T-helper 1 cell treated with Interleukin-12 subunit alpha and Interleukin-12 subunit beta and Interleukin-4 antibody, amounts not matched to agents 30 μg/mL and 1 μg/mL, for 36 hours (primary cell): Measurements from ENCODE around the gene OAS1.
"Not testable (repeated sequence)": the region's sequence is repeated elsewhere in the genome, so short reads cannot be mapped to it uniquely, and the experiment has no call there.

Source experiments
- H3K27ac Mint-ChIP-seq: one replicate; pipeline ENCODE4 v1.8.0; 2021; ENCODE audit warnings: mild to moderate bottlenecking, mixed read lengths
- H3K27me3 Mint-ChIP-seq: one replicate; pipeline ENCODE4 v1.8.0; 2021; ENCODE audit warnings: low read depth, mixed read lengths
- H3K36me3 Mint-ChIP-seq: one replicate; pipeline ENCODE4 v1.8.0; 2021; ENCODE audit warnings: low read depth, mixed read lengths
- H3K4me1 Mint-ChIP-seq: one replicate; pipeline ENCODE4 v1.8.0; 2021; ENCODE audit warnings: low read depth, mixed read lengths
- H3K4me3 Mint-ChIP-seq: one replicate; pipeline ENCODE4 v1.8.0; 2021; ENCODE audit warnings: mild to moderate bottlenecking, moderate library complexity, mixed read lengths
- H3K9me3 Mint-ChIP-seq: one replicate; pipeline ENCODE4 v1.8.0; 2021; ENCODE audit warnings: mixed read lengths

OAS1 gene

DNA sequence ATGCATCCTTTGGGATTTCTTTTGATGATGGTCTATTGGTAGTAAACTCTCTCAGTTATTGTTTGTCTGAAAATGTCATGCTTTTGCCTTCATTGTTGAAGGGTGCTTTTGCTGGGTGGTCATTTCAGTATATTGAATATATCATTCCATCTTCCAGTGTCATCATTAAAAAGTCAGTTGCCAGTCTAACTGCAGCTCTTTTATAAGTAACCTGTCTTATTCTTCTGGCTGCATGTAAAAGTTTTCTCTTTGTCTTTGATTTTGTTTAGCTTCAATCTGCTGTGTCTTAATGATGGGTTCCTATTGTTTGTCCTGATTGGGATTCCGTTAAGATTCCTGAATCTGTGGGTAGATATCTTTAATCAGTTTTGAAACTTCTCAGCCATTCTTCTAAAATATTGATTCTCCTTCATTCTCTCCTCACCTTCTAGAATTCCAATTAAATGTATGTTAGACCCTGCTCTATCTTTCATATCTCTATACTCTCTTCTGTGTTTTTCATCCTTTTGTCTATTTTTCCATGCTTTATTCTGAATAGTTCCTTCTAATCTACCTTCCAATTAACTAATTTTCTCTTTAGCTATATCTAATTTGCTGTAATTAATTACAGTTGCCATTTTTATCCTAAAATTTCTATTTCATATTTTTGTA lies 6.4 kb downstream of the OAS1 start:
- peaks cover 27% of the 10 kb centered on the region for H3K9me3 Mint-ChIP-seq

GRCh38 chr12:112913888-112914287 lies 7.1 kb downstream of the OAS1 start:
- Mint-ChIP-seq H3K4me1 (peaks cover 47% of the 10 kb centered on the region), H3K36me3 (peaks cover 93% of the 10 kb centered on the region), H3K9me3 (peaks cover 27% of the 10 kb centered on the region)
- not testable (repeated sequence) for H3K27me3 Mint-ChIP-seq, H3K4me3 Mint-ChIP-seq, H3K27ac Mint-ChIP-seq

More for the DNA sequence above, 6.4 kb downstream of the OAS1 start:
- Mint-ChIP-seq H3K4me1 (peaks cover 54% of the 10 kb centered on the region), H3K27me3 (no peaks in the 10 kb centered on the region), H3K36me3 (peaks cover 94% of the 10 kb centered on the region), H3K4me3 (peak overlapping the region; percentile 8), H3K27ac (no peak overlapping the region)

DNA sequence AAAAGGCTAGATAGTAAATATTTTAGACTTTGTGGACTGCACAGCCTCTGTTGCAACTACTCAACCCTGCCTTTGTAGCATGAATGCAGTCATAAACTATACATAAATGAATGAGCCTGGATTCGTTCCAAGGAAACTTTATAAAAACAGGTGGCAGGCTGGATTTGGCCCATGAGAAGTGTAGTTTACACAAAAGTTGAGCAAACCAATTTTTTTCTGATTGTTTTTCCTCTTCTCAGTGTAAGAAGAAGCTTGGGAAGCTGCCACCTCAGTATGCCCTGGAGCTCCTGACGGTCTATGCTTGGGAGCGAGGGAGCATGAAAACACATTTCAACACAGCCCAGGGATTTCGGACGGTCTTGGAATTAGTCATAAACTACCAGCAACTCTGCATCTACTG lies 9.5 kb downstream of the OAS1 start:
- peaks cover 85% of the 10 kb centered on the region for H3K36me3 Mint-ChIP-seq
- H3K27ac Mint-ChIP-seq = no peak overlapping the region
- H3K9me3 Mint-ChIP-seq = peaks cover 27% of the 10 kb centered on the region
- H3K27me3 Mint-ChIP-seq = no peaks in the 10 kb centered on the region
- peaks cover 26% of the 10 kb centered on the region for H3K4me1 Mint-ChIP-seq
- no peak overlapping the region for H3K4me3 Mint-ChIP-seq

- no peak overlapping the region for H3K4me3 Mint-ChIP-seq
- no peak overlapping the region for H3K27ac Mint-ChIP-seq
- H3K36me3 Mint-ChIP-seq = peaks cover 76% of the 10 kb centered on the region
- no peaks in the 10 kb centered on the region for H3K27me3 Mint-ChIP-seq
- peaks cover 8% of the 10 kb centered on the region for H3K9me3 Mint-ChIP-seq
- peaks cover 17% of the 10 kb centered on the region for H3K4me1 Mint-ChIP-seq
These were observed 12.4 kb downstream of the OAS1 start for GRCh38 chr12:112919121-112919520.

- peaks cover 72% of the 10 kb centered on the region for H3K36me3 Mint-ChIP-seq
- no peak overlapping the region for H3K4me3 Mint-ChIP-seq
- peaks cover 13% of the 10 kb centered on the region for H3K9me3 Mint-ChIP-seq
- H3K27ac Mint-ChIP-seq = no peak overlapping the region
- no peaks in the 10 kb centered on the region for H3K27me3 Mint-ChIP-seq
- peaks cover 14% of the 10 kb centered on the region for H3K4me1 Mint-ChIP-seq
These were observed 18.2 kb downstream of the OAS1 start for GRCh38 chr12:112924986-112925385.

DNA sequence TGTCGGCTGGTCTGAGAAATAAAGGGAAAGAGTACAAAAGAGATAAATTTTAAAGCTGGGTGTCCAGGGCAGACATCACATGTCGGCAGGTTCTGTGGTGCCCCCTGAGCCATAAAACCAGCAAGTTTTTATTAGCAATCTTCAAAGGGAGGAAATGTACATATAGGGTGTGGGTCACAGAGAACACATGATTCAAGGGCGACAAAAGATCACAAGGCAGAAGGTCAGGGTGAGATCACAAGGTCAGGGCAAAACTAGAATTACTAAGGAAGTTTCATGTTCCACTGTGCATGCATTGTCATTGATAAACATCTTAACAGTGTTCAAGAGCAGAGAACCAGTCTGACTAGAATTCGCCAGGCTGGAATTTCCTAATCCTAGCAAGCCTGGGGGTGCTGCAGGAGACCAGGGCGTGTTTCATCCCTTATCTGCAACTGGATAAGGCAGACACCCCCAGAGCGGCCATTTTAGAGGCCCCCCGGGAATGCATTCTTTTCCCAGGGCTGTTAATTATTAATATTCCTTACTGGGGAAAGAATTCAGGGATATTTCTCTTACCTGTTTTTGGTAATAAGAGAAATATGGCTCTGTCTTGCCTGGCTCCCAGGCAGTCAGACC lies 19.8 kb downstream of the OAS1 start:
- H3K4me1 Mint-ChIP-seq = peaks cover 14% of the 10 kb centered on the region
- not testable (repeated sequence) for H3K27ac Mint-ChIP-seq, H3K4me3 Mint-ChIP-seq, H3K27me3 Mint-ChIP-seq
- H3K36me3 Mint-ChIP-seq = peaks cover 71% of the 10 kb centered on the region
- peaks cover 13% of the 10 kb centered on the region for H3K9me3 Mint-ChIP-seq

DNA sequence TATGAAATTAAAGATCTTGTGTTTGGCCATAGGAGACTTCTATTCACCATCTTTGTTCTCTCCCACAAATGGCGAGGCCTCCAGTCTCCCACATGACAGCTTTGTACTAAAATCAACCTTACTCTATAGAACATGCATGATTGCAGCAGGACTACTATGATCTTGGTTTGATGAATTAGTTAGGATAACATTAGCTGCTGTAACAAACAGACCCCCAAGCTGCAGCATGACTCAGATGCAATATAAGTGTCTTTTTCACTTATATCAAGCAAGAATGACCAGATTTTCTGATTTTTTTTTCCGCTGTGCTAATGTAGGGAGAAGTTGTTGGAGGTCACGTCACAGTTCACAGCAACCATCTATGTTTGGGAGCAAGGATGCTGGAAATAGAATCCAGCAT lies 20.7 kb downstream of the OAS1 start:
- Mint-ChIP-seq H3K4me3 (no peak overlapping the region), H3K27ac (no peak overlapping the region), H3K9me3 (peaks cover 13% of the 10 kb centered on the region), H3K36me3 (peaks cover 69% of the 10 kb centered on the region), H3K4me1 (peaks cover 14% of the 10 kb centered on the region), H3K27me3 (no peaks in the 10 kb centered on the region)

- H3K4me1 Mint-ChIP-seq = peaks cover 14% of the 10 kb centered on the region
- peaks cover 66% of the 10 kb centered on the region for H3K36me3 Mint-ChIP-seq
- no peak overlapping the region for H3K27ac Mint-ChIP-seq
- no peak overlapping the region for H3K4me3 Mint-ChIP-seq
- no peaks in the 10 kb centered on the region for H3K27me3 Mint-ChIP-seq
- peaks cover 13% of the 10 kb centered on the region for H3K9me3 Mint-ChIP-seq
These were observed 21.2 kb downstream of the OAS1 start for GRCh38 chr12:112927925-112928324.

GRCh38 chr12:112928978-112929377 lies 22.2 kb downstream of the OAS1 start:
- no peaks in the 10 kb centered on the region for H3K27me3 Mint-ChIP-seq
- H3K27ac Mint-ChIP-seq = no peak overlapping the region
- H3K9me3 Mint-ChIP-seq = peaks cover 13% of the 10 kb centered on the region
- no peak overlapping the region for H3K4me3 Mint-ChIP-seq
- peaks cover 10% of the 10 kb centered on the region for H3K4me1 Mint-ChIP-seq
- peaks cover 57% of the 10 kb centered on the region for H3K36me3 Mint-ChIP-seq

GRCh38 chr12:112929715-112930114 lies 23.0 kb downstream of the OAS1 start:
- Mint-ChIP-seq H3K4me3 (no peak overlapping the region), H3K27me3 (no peaks in the 10 kb centered on the region), H3K36me3 (peaks cover 53% of the 10 kb centered on the region), H3K9me3 (peaks cover 13% of the 10 kb centered on the region), H3K27ac (no peak overlapping the region), H3K4me1 (peaks cover 10% of the 10 kb centered on the region)

DNA sequence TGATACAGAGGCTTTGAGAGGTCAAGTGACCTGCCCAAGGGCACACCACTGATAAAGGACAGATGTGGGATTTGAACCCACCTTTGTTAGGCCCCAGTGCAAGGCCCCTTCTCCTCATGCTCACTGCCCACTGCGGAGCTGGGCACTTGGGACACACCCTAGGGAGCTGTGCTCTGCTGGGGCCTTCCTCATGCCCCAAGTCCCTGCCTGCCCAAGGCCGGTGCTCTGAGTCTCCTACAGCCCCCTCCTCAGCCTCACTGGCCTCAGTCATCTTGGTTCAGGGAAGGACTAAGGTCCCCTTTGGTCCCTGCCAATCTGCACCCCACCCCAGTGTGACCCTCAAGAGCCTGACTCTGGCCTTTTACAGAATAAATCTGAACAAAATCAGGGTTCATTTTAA lies 23.6 kb downstream of the OAS1 start:
- no peaks in the 10 kb centered on the region for H3K27me3 Mint-ChIP-seq
- H3K36me3 Mint-ChIP-seq = peaks cover 47% of the 10 kb centered on the region
- H3K27ac Mint-ChIP-seq = no peak overlapping the region

DNA sequence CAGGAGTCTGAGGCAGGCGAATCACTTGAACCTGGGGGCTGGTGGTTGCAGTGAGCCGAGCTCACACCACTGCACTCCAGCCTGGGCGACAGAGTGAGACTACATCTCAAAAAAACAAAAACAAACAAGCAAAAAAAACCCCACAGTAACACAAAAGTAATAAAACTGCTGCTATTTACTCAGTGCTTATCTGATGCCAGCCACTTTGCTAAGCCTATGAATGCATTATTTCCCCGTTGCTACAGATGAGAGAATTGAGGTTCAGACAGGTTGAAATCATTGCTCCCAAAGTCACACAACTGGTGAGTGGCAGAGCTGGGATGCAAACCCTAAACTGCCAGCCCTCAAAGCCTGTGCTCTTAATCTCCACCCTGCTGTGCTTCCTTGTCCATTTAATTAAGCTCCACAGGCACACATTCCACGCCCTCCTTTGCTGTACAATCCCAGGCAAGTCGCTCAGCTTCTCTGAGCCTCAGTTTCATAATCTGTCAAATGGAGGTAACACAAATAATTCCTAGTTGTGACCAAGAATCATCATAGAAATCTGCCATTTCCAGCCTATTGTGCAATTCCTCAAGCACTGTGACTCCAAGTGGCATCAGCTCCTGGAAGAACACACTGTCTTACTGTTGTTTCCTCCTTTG lies 25.8 kb downstream of the OAS1 start:
- no peak overlapping the region for H3K4me3 Mint-ChIP-seq
- H3K9me3 Mint-ChIP-seq = peaks cover 2% of the 10 kb centered on the region
- peaks cover 16% of the 10 kb centered on the region for H3K4me1 Mint-ChIP-seq
- no peak overlapping the region for H3K27ac Mint-ChIP-seq
- H3K36me3 Mint-ChIP-seq = peaks cover 34% of the 10 kb centered on the region
- H3K27me3 Mint-ChIP-seq = no peaks in the 10 kb centered on the region

More for the DNA sequence above, 23.6 kb downstream of the OAS1 start:
- Mint-ChIP-seq H3K4me3 (no peak overlapping the region), H3K9me3 (peaks cover 13% of the 10 kb centered on the region), H3K4me1 (peaks cover 6% of the 10 kb centered on the region)

DNA sequence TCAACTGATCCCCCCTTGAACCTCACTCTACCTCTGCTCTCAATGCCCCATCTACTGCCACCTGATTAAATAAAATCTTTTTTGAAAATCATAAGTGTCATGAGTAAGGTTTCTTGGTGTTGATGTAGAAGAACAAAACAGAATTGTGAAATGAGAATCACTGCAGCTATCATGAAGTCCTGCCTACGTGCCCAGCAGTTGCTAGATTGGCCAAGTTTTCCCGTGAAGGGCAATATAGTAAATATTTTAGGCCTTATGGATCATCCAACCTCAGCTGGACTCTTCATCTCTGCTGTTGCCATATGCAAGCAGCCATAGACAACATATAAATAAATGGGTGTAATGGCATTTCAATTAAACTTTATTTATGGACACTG lies 26.4 kb downstream of the OAS1 start:
- Mint-ChIP-seq H3K36me3 (peaks cover 31% of the 10 kb centered on the region), H3K4me1 (peaks cover 21% of the 10 kb centered on the region), H3K9me3 (no peaks in the 10 kb centered on the region), H3K27ac (no peak overlapping the region), H3K4me3 (no peak overlapping the region), H3K27me3 (no peaks in the 10 kb centered on the region)

GRCh38 chr12:112936264-112936663 lies 29.5 kb downstream of the OAS1 start:
- peaks cover 25% of the 10 kb centered on the region for H3K36me3 Mint-ChIP-seq
- H3K27ac Mint-ChIP-seq = peak overlapping the region; percentile 74
- H3K27me3 Mint-ChIP-seq = no peaks in the 10 kb centered on the region
- no peak overlapping the region for H3K4me3 Mint-ChIP-seq
- peaks cover 35% of the 10 kb centered on the region for H3K4me1 Mint-ChIP-seq
- no peaks in the 10 kb centered on the region for H3K9me3 Mint-ChIP-seq

DNA sequence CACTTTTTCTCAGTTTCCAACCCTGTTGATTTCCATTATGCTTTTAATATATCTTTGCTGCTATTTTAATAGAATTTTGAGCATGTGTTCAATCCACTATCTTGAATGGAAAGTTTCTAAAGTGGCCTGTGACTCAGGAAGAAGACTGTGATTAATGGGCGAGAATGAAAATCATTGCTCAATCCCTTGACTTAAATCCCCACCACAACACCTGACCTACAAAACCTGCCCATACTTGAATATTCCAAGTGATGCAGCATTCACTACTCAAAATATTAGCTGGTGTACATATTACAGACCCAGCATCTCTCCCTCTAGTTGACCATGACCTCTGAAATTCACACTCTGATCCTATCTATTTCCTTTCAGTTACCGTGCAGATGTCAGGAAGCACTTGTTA lies 30.2 kb downstream of the OAS1 start:
- Mint-ChIP-seq H3K9me3 (no peaks in the 10 kb centered on the region), H3K27me3 (no peaks in the 10 kb centered on the region), H3K27ac (peak overlapping the region; percentile 74), H3K36me3 (peaks cover 21% of the 10 kb centered on the region), H3K4me3 (peak overlapping the region; percentile 41), H3K4me1 (peaks cover 40% of the 10 kb centered on the region)
